ENCODE measurements around the gene KRTAP12-2.
"Not testable (repeated sequence)": the region's sequence is repeated elsewhere in the genome, so short reads cannot be mapped to it uniquely, and the experiment has no call there.

The KRTAP12-2 gene

DNA sequence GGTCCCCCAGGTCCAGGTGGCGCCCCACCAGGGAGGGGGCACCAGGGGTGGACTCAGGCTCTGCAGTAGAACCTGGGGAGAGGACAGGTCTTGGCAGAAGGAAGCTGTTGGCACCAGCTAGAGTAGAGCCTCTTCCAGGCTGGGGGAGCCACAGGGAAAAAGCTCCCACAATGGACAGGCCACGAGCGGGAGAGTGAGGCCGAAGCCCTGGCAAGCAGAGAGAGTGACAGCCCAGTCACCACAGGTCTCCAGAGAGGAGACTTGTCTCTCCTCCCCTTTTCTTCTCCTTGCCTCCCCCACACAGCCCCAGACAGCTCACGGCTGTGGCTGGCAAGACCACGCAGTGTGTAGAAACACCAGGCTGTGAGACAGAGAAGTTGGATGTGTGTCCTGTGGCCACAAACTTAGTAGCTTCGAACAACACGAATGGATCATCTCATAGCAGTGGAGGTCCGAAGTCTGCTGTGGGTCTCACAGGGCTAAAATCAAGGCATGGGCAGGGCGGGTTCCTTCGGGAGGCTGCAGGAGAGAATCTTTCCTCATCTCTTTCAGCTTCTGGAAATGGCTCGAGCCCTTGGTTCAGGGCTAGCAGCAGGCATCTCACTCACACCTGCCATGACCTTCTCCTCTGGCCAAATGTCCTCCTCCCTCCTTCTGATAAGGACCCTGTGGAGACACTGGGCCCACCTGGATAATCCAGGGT, 15.6 kb downstream of the KRTAP12-2 start:
- in situ Hi-C loops (cut with HindIII; ENCODE audit: low sequenced_read_pairs): no loop called here
- TF ChIP-seq, protein P1, sequence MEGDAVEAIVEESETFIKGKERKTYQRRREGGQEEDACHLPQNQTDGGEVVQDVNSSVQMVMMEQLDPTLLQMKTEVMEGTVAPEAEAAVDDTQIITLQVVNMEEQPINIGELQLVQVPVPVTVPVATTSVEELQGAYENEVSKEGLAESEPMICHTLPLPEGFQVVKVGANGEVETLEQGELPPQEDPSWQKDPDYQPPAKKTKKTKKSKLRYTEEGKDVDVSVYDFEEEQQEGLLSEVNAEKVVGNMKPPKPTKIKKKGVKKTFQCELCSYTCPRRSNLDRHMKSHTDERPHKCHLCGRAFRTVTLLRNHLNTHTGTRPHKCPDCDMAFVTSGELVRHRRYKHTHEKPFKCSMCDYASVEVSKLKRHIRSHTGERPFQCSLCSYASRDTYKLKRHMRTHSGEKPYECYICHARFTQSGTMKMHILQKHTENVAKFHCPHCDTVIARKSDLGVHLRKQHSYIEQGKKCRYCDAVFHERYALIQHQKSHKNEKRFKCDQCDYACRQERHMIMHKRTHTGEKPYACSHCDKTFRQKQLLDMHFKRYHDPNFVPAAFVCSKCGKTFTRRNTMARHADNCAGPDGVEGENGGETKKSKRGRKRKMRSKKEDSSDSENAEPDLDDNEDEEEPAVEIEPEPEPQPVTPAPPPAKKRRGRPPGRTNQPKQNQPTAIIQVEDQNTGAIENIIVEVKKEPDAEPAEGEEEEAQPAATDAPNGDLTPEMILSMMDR (IDR thresholded peaks at IDR 0.05; ENCODE audit: low read depth, low read length, missing control alignments): no peak
- no peak for DNase-seq (ENCODE audit: low read depth)
- H3K4me3 ChIP-seq (ENCODE audit: low read depth, low read length): no peak overlapping the region

DNA sequence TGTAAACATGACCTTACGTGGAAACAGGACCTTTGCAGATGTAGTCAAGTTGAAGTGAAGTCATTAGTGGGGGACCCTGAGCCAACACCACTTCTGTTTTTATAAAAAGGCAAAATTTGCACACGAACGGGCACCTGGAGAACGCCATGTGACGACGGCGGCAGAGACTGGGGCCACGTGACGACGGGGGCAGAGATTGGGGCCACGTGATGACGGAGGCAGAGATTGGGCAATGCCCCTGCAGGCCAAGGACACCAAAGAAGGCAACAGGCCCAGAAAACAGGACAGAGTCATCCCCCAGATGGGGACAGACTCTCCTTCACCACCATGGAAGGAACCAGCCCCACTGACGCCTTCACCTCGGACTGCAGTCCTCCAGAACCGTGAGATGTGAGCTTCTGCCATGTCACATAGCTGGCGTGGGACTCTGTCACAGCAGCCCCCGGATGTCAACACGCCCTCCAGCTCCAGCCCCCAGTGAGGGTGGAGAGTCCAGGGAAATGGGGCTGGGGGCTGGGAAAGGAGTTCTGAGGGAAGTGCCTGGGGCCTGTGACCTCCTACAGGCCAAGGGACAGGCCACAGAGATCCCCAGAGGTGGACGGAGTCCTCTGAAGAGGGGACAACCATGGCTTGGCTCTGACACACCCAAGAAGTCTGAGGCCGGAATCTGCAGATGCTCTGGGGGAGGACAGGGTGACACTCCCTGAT, 16.3 kb downstream of the KRTAP12-2 start:
- in situ Hi-C loops (cut with HindIII; ENCODE audit: low sequenced_read_pairs): no loop called here
- TF ChIP-seq, protein P1 (IDR thresholded peaks at IDR 0.05; ENCODE audit: low read depth, low read length, missing control alignments): no peak
- no peak for DNase-seq (ENCODE audit: low read depth)
- H3K4me3 ChIP-seq (ENCODE audit: low read depth, low read length): no peak overlapping the region

DNA sequence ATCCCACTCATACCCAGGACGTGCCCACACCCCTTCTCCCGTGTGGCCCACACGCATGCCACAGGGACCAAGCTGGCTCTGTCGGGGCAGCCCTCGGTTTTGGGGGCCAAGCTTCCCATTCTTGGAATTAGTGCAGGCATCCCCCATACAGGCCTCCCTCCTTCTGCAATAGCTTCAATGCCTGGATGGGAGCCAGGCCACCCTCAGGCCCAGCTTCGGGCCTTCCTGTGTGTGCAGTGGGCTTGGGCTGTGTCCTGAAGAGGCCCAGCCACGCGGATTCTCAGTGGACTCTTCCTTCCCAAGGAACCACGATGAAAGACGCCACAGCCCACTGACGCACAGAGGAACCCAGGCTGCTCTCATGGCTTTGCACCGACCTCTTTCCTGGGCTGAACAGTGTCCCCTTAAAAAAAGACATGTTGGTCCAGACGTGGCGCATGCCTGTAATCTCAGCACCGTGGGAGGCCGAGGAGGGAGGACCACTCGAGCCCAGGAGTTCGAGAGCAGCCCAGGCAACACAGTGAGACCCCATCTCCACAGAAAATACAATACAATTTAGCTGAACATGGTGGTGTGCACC, 17.1 kb downstream of the KRTAP12-2 start:
- in situ Hi-C loops (cut with HindIII; ENCODE audit: low sequenced_read_pairs): loop anchor here (5.0 kb wide), 1 partner anchor 43 kb away; no protein-coding TSS in a partner anchor
- TF ChIP-seq, protein P1 (IDR thresholded peaks at IDR 0.05; ENCODE audit: low read depth, low read length, missing control alignments): no peak
- no peak overlapping the region for H3K4me3 ChIP-seq (ENCODE audit: low read depth, low read length)
- DNase-seq (ENCODE audit: low read depth): no peak

DNA sequence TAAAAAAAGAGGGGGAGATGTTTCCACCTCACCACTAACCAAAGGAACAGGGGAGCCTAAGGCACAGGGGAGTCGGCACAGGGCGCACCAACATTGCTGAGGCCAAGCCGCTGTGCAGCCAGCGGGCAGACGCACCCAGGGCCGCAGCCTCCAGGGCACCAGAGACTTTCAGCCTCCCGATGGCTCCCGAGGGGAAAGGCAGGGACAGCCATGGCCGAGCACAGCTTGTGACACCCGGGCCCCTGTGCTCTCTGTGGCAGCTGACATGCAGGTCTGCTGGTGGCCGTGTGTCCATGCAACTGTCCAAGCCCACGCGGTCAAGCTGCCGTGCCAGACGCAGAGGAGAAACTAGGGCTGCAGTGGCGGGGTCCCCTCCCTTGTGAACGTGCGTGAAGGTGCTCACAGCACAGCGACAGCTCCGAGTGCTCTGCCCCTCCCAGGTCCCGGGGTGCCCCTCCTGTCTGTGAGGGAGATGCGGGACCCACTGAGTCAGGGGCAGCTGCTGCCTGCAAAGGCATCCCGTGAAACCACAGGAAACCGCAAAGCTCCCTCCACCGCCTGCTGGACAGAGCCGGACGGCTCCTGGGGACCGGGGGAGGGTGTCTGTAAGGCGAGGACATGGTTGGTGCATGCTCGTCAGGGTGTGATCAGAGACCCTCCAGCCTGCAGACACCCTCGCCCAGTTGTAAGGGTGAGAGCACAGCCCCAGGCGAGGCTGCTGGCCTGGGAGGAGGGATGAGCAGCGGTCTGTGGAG, 18.0 kb downstream of the KRTAP12-2 start:
- in situ Hi-C loops (cut with HindIII; ENCODE audit: low sequenced_read_pairs): loop anchor here (5.0 kb wide), 1 partner anchor 44 kb away; no protein-coding TSS in a partner anchor
- DNase-seq (ENCODE audit: low read depth): no peak
- no peak overlapping the region for H3K4me3 ChIP-seq (ENCODE audit: low read depth, low read length)
- TF ChIP-seq, protein P1 (IDR thresholded peaks at IDR 0.05; ENCODE audit: low read depth, low read length, missing control alignments): no peak

DNA sequence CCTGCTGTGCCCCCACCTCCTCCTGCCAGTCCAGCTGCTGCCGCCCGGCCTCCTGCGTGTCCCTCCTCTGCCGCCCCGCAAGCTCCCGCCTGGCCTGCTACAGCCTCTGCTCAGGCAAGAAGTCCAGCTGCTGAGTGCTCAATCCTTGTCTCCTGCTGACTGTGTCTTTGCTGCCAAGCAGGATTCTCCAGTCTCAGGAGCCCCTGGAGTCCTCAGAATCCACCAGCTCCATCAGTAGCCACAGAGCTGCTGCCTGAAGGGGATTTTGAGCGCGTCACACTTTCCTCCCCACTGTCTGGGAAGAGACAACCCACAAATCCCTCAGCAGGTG, 19.5 kb downstream of the KRTAP12-2 start:
- no peak for DNase-seq (ENCODE audit: low read depth)
- TF ChIP-seq, protein P1 (IDR thresholded peaks at IDR 0.05; ENCODE audit: low read depth, low read length, missing control alignments): no peak
- H3K4me3 ChIP-seq (ENCODE audit: low read depth, low read length): no peak overlapping the region
- in situ Hi-C loops (cut with HindIII; ENCODE audit: low sequenced_read_pairs): loop anchor here (5.0 kb wide), 1 partner anchor 45 kb away; no protein-coding TSS in a partner anchor

DNA sequence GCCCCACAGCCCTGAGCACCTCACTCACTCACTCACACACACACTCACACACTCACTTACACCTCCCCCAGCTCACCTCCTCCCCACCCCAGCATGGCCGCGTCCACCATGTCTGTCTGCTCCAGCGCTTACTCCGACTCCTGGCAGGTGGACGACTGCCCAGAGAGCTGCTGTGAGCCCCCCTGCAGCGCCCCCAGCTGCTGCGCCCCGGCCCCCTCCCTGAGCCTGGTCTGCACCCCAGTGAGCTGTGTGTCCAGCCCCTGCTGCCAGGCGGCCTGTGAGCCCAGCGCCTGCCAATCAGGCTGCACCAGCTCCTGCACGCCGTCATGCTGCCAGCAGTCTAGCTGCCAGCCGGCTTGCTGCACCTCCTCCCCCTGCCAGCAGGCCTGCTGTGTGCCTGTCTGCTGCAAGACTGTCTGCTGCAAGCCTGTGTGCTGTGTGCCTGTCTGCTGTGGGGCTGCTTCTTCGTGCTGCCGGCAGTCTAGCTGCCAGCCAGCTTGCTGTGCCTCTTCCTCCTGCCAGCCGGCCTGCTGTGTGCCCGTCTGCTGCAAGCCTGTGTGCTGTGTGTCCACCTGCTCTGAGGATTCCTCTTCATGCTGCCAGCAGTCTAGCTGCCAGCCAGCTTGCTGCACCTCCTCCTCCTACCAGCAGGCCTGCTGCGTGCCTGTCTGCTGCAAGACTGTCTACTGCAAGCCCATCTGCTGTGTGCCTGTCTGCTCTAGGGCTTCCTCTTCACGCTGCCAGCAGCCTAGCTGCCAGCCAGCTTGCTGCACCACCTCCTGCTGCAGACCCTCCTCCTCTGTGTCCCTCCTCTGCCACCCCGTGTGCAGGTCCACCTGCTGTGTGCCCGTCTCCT, 20.1 kb downstream of the KRTAP12-2 start, which contains the start of gene KRTAP10-11:
KRTAP10-11 (plus strand) TSS at position 49 of the 856 bp plus-strand sequence; CDS start at position 94, 45 bp downstream.
- in situ Hi-C loops (cut with HindIII; ENCODE audit: low sequenced_read_pairs): loop anchor here (5.0 kb wide), 1 partner anchor 46 kb away; no protein-coding TSS in a partner anchor
- not testable (repeated sequence) for H3K4me3 ChIP-seq (ENCODE audit: low read depth, low read length); DNase-seq (ENCODE audit: low read depth)

Measured in astrocyte of the cerebellum (primary cell).